ENCODE measurements around the gene LCE1A. TPM values are rescaled to one million over a fixed set of nuclear protein-coding genes. Genes with fewer than 3 reads are reported as not detected.

Gene LCE1A
- total RNA-seq, 4 donors from 2014 or later = not detected

- 86 to 92% methylated on average over 2 to 6 of the region's 6 CpGs for WGBS, 2 donors (ENCODE audit: low coverage in 1 of 2)
Measured at GRCh38 chr1:152817309-152817708, 10.0 kb upstream of the LCE1A start.

DNA sequence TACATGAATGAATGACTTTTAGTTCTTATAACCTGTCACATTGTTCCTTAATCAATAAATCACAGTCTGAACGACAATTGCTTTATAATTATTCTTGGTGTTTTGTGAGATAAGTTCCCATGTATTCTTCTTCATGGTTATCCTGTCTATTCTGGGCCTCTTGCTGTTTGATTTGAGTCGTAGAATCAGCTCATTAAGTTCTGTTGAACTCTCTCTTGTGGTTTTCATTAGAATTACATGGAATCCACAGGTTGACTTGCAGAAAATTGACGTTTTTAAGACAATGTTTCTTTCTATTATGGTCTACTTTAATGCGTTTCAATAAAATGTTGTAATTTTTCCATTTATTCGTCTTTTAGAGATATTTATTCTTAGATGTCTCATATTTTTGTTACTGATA is 4.0 kb upstream of the LCE1A start:
- Histone ChIP-seq H3K27ac (no peak overlapping the region), H3K4me3 (no peak overlapping the region), H3K27me3 (no peaks in the 10 kb centered on the region), H3K4me1 (no peaks in the 10 kb centered on the region), H3K36me3 (no peaks in the 10 kb centered on the region), H3K9me3 (no peaks in the 10 kb centered on the region)
- TF ChIP-seq POLR2AphosphoS5 (IDR thresholded peaks at IDR 0.05) = no peak
- no peak for TF ChIP-seq POLR2A (IDR thresholded peaks at IDR 0.05)
- no peak for TF ChIP-seq EP300 (IDR thresholded peaks at IDR 0.05)
- TF ChIP-seq CTCF (IDR thresholded peaks at IDR 0.05) = no peak
- WGBS, 2 donors (ENCODE audit: low coverage in 1 of 2) = 44 to 53% methylated on average over 4 to 5 of the region's 5 CpGs
- ATAC-seq = no peak

More at GRCh38 chr1:152817309-152817708, 10.0 kb upstream of the LCE1A start:
- Histone ChIP-seq H3K36me3 (no peaks in the 10 kb centered on the region), H3K27ac (no peak overlapping the region), H3K9me3 (no peaks in the 10 kb centered on the region), H3K4me1 (no peaks in the 10 kb centered on the region), H3K27me3 (no peaks in the 10 kb centered on the region), H3K4me3 (no peak overlapping the region)
- no peak for TF ChIP-seq POLR2A (IDR thresholded peaks at IDR 0.05)
- no peak for TF ChIP-seq CTCF (IDR thresholded peaks at IDR 0.05)
- no peak for TF ChIP-seq POLR2AphosphoS5 (IDR thresholded peaks at IDR 0.05)
- TF ChIP-seq EP300 (IDR thresholded peaks at IDR 0.05) = no peak
- no peak for ATAC-seq

- Histone ChIP-seq H3K27me3 (no peaks in the 10 kb centered on the region), H3K27ac (no peak overlapping the region), H3K36me3 (no peaks in the 10 kb centered on the region), H3K4me3 (no peak overlapping the region), H3K9me3 (no peaks in the 10 kb centered on the region), H3K4me1 (no peaks in the 10 kb centered on the region)
- ATAC-seq = no peak
- TF ChIP-seq CTCF (IDR thresholded peaks at IDR 0.05) = no peak
- no peak for TF ChIP-seq POLR2A (IDR thresholded peaks at IDR 0.05)
- no peak for TF ChIP-seq POLR2AphosphoS5 (IDR thresholded peaks at IDR 0.05)
- no peak for TF ChIP-seq EP300 (IDR thresholded peaks at IDR 0.05)
Measured at GRCh38 chr1:152824964-152825363, 2.3 kb upstream of the LCE1A start.

DNA sequence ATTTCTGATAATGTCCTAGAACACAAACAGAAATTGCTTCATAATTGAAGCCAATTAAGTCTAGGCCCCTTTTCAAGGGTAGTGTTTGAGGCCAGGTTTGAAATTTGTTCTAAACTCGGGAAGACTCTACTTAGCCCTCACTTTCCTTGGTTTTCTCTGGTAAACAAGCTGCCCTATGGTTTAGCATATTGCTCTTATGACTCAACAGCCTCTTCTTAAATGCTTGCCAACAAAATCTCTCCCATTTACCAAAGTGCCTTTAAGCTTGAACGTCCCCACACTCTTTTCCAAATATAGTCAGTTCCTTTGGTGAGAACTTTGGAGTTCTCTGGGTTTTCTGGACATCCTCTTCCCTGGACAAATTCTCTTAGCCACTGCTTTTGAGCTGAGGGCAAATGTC is 9.6 kb downstream of the LCE1A start:
- no peak overlapping the region for H3K27ac ChIP-seq
- H3K4me1 ChIP-seq = no peaks in the 10 kb centered on the region
- no peak overlapping the region for H3K4me3 ChIP-seq
- no peaks in the 10 kb centered on the region for H3K36me3 ChIP-seq
- no peaks in the 10 kb centered on the region for H3K27me3 ChIP-seq
- 32 to 39% methylated on average over 2 of the region's 2 CpGs for WGBS, 2 donors (ENCODE audit: low coverage in 1 of 2)
- no peaks in the 10 kb centered on the region for H3K9me3 ChIP-seq
- no peak for ATAC-seq
- TF ChIP-seq EP300 (IDR thresholded peaks at IDR 0.05) (no peak), POLR2AphosphoS5 (IDR thresholded peaks at IDR 0.05) (no peak), CTCF (IDR thresholded peaks at IDR 0.05) (no peak), POLR2A (IDR thresholded peaks at IDR 0.05) (no peak)

DNA sequence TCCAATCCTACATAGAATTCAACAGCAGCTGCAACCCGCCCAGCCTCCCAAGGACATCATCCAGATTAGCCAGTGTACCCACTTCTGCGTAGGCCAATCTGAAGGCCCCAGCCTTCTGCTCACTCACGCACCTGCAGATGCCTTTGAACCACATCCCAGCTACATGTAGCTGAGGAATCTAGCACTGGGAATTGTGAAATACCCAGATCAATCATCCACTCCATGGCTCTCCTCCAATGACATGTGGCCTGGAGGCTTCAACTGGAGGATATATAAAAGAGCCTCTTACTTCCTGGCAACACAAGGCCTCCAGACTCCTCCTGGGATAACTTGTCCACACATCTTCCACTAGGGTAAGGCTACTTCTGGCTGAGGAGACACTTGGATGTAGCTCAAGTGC is 15.3 kb downstream of the LCE1A start, which contains the start of gene LCE6A:
TSS of gene LCE6A (plus strand) at position 301 of the 400 bp plus-strand sequence. CDS start 665 bp downstream, outside the sequence.
- TF ChIP-seq POLR2AphosphoS5 (IDR thresholded peaks at IDR 0.05) (no peak), EP300 (IDR thresholded peaks at IDR 0.05) (no peak), CTCF (IDR thresholded peaks at IDR 0.05) (no peak), POLR2A (IDR thresholded peaks at IDR 0.05) (no peak)
- Histone ChIP-seq H3K27me3 (no peaks in the 10 kb centered on the region), H3K4me1 (no peaks in the 10 kb centered on the region), H3K36me3 (no peaks in the 10 kb centered on the region), H3K27ac (no peak within 1 kb of the TSS), H3K4me3 (no peak within 1 kb of the TSS), H3K9me3 (no peaks in the 10 kb centered on the region)
- WGBS, 2 donors (ENCODE audit: low coverage in 1 of 2) = 50 to 93% methylated on average over 1 to 3 of the region's 3 CpGs
- no peak for ATAC-seq

All from gastroesophageal sphincter (tissue), 4 donors.